Osteocyte (in vitro differentiated cells): Measurements from ENCODE around the gene DNM3. TPM values are rescaled to one million over a fixed set of nuclear protein-coding genes. Genes with fewer than 3 reads are reported as not detected.

Experiments
- DNase-seq: peaks from one replicate; pipeline ENCODE4 v3.0.0; 2021; ENCODE audit warnings: mixed read lengths; ENCODE audit not compliant: unreplicated experiment; ENCODE audit errors: extremely low spot score
- H3K27ac Mint-ChIP-seq: one replicate; pipeline ENCODE4 v1.8.0; 2021; ENCODE audit warnings: mild to moderate bottlenecking, mixed read lengths; ENCODE audit not compliant: unreplicated experiment
- H3K27me3 Mint-ChIP-seq: one replicate; pipeline ENCODE4 v1.8.0; 2021; ENCODE audit warnings: mixed read lengths; ENCODE audit not compliant: unreplicated experiment
- H3K36me3 Mint-ChIP-seq: one replicate; pipeline ENCODE4 v1.8.0; 2021; ENCODE audit warnings: mixed read lengths; ENCODE audit not compliant: unreplicated experiment
- H3K4me1 Mint-ChIP-seq: one replicate; pipeline ENCODE4 v1.8.0; 2021; ENCODE audit warnings: mixed read lengths; ENCODE audit not compliant: unreplicated experiment
- H3K4me3 Mint-ChIP-seq: one replicate; pipeline ENCODE4 v1.8.0; 2021; ENCODE audit warnings: mild to moderate bottlenecking, moderate library complexity, mixed read lengths; ENCODE audit not compliant: unreplicated experiment
- H3K9me3 Mint-ChIP-seq: one replicate; pipeline ENCODE4 v1.8.0; 2021; ENCODE audit warnings: mixed read lengths; ENCODE audit not compliant: unreplicated experiment
- CTCF ChIP-seq: fragments of 200-600 bp; sonication (generic); IDR thresholded peaks from 2 replicates; pipeline ENCODE4 v1.5.0; 2021; ENCODE audit warnings: antibody characterized with exemption, mild to moderate bottlenecking, moderate library complexity
- long read RNA-seq: library from polyadenylated mRNA; unstranded; transcript quantifications from one replicate; pipeline ENCODE4 v2.0.0, GENCODE V29; 2021
- total RNA-seq: library from RNA; stranded (reverse); gene quantifications from 2 replicates; pipeline ENCODE4 v1.2.1, GENCODE V29; 2021

Gene DNM3
- 3.4 and 3.7 TPM in 2 replicates for total RNA-seq
- long read RNA-seq, partial matches to known transcripts = 1 of 16 reads
- long read RNA-seq, other reads (novel, unspliced or antisense) = 15 of 16 reads

DNA sequence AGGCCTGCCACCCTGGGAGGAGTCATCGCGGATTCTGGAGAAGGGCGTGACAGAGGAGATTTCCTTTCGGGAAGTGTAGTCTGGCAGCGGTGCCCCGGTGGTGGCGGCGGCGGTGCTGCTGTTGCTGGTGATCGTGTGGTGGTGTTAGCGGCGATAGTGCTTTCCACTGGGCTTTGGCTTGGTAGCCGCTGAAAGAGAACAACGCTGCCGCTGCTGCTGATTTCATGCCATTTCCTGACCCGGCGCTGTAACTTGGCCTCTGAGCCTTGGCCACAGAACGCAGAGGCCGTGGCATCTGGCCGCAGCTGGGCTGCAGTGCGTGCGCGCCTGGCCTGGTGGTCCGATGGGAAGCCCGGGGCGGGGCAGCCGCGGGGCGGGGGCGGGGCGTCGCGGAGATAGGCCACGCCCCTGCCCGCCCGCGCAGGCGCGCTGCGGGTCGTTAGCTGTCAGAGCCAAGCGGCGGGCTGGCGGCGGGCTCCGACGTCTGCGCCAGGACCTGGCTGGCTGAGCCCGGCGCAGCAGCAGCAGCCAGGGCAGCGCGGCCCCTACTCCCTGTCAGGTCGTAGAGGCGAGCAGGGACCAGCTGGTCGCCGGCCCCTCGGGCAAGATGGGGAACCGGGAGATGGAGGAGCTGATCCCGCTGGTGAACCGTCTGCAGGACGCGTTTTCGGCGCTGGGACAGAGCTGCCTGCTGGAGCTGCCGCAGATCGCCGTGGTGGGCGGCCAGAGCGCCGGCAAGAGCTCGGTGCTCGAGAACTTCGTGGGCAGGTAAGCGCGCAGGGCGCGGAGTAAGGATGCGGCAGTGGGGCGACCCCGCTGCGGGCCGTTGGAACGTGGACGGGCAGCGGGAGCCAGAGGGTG, at the start of gene DNM3:
Gene DNM3 (plus strand): TSS at position 449 of the 861 bp plus-strand sequence. CDS start 159 bp downstream, at position 608.
- no peak for TF ChIP-seq CTCF
- peak; percentile 95 for DNase-seq
- Mint-ChIP-seq H3K4me3 (peak within 1 kb of the TSS; percentile 78), H3K27ac (peak within 1 kb of the TSS; percentile 33), H3K27me3 (peaks cover 34% of the 10 kb centered on the region), H3K36me3 (no peaks in the 10 kb centered on the region), H3K9me3 (no peaks in the 10 kb centered on the region), H3K4me1 (peaks cover 14% of the 10 kb centered on the region)

DNA sequence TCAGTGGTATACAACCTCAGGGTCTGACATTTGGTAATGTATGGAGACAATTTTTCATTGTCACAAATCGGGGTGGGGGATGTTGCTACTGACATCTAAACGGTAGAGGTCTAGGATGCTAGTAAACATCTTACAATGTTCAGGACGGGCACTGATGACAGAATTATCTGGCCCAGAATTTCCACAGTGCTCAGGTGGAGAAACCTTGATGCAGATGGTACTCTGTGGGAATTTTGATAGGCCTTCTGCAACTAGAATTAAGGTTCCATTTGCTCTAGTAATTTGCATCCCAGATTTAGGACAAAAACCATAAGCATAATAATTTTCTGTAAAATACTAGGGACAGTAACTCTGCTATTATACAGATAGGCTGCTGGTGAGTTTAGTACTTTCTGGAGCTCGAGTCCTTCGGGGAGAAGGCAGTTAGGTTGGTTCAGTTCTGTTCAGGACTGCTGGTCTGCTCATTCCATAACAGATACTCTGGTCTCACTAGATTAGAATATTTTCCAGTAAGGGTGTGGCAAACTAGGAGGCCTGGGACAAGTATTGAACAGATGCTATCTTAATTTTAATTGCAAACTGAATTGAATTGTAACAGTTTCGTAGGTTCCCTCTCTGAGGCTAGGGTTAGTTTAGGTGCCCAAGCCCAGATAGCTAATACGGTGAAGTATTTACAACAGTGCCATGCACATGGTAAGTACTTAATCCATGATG, 48.5 kb upstream of the DNM3 start:
- H3K9me3 Mint-ChIP-seq = no peaks in the 10 kb centered on the region
- no peak for TF ChIP-seq CTCF
- no peak for DNase-seq
- no peak overlapping the region for H3K4me3 Mint-ChIP-seq
- H3K27me3 Mint-ChIP-seq = no peaks in the 10 kb centered on the region
- peaks cover 10% of the 10 kb centered on the region for H3K4me1 Mint-ChIP-seq
- no peak overlapping the region for H3K27ac Mint-ChIP-seq
- peaks cover 53% of the 10 kb centered on the region for H3K36me3 Mint-ChIP-seq

DNA sequence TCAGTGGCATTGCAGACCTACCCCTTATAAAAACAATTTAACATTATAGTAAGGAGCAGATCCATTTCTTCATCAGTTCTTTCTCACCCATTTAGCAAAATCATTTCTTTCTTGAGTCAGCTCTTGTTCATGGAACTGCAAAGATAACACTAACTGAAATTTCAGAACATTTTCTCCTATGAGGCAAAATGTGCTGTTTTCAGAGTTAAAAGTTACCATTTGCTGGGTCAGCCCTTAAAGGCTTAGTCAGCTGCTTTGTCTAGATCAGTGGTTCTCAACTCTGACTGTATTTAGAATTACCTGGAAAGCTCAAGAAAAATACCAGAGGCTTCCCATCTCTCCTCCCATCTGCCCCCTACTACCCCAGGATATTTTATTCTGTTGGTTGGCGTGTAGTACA, 47.7 kb upstream of the DNM3 start:
- peak overlapping the region; percentile 58 for H3K27ac Mint-ChIP-seq
- H3K36me3 Mint-ChIP-seq = peaks cover 47% of the 10 kb centered on the region
- H3K27me3 Mint-ChIP-seq = no peaks in the 10 kb centered on the region
- H3K4me3 Mint-ChIP-seq = no peak overlapping the region
- TF ChIP-seq CTCF = no peak
- no peaks in the 10 kb centered on the region for H3K9me3 Mint-ChIP-seq
- no peak for DNase-seq
- H3K4me1 Mint-ChIP-seq = peaks cover 10% of the 10 kb centered on the region

DNA sequence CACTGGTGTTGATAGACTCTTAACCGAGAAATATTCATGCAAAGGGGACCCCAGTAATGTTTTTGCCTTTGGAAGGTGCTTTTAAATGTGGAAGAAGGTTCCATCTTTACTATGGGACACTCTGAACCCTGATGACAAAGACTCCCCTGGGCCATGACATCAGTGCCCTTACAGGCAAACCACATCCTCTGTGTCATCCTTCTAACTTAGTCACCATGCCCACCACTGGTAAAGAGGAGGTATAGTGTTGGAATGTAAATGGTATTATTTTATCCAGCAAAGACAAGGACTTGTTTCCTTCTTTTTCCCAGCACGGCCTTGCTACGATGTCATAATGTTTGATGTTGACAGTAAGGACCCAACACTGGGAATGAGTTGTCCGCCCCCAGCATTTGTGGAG, 47.2 kb upstream of the DNM3 start:
- Mint-ChIP-seq H3K4me3 (no peak overlapping the region), H3K4me1 (peaks cover 10% of the 10 kb centered on the region), H3K9me3 (no peaks in the 10 kb centered on the region), H3K27ac (peak overlapping the region; percentile 58), H3K36me3 (peaks cover 43% of the 10 kb centered on the region), H3K27me3 (no peaks in the 10 kb centered on the region)
- DNase-seq = no peak
- TF ChIP-seq CTCF = no peak

DNA sequence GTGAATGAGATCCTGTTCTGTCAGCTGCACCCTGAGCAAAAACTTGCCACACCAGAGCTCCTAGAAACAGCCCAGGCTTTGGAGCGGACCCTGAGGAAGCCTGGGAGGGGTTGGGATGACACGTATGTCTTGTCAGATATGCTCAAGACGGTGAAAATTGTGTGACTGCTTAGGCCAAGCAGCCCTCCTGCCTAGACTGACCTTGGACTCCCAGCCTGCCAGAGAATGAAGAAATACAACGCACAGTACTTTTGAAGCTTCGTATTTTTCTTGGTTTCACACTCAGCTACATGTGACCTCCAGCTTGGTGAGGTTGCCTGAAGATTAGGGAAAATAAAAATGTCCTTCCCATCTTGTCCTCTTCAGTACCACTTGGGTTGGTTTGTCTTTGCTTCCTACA, 44.7 kb upstream of the DNM3 start:
- Mint-ChIP-seq H3K9me3 (no peaks in the 10 kb centered on the region), H3K4me3 (no peak overlapping the region), H3K36me3 (peaks cover 28% of the 10 kb centered on the region), H3K27ac (no peak overlapping the region), H3K4me1 (peaks cover 10% of the 10 kb centered on the region), H3K27me3 (no peaks in the 10 kb centered on the region)
- TF ChIP-seq CTCF = no peak
- DNase-seq = no peak
